GM12875 (cell line): ENCODE data around the gene EARS2.

Experiments used
- H3K4me3 ChIP-seq: one replicate; pipeline ENCODE4 v1.5.1; 2011; ENCODE audit warnings: low read depth, low read length, control low read depth
- TF ChIP-seq, protein P1 (sequence below): IDR thresholded peaks from 2 replicates; pipeline ENCODE4 v1.5.1; 2011; ENCODE audit warnings: low read depth, mild to moderate bottlenecking, control low read depth, inconsistent platforms, low read length, moderate library complexity, borderline replicate concordance; ENCODE audit not compliant: insufficient read depth

EARS2 gene

DNA sequence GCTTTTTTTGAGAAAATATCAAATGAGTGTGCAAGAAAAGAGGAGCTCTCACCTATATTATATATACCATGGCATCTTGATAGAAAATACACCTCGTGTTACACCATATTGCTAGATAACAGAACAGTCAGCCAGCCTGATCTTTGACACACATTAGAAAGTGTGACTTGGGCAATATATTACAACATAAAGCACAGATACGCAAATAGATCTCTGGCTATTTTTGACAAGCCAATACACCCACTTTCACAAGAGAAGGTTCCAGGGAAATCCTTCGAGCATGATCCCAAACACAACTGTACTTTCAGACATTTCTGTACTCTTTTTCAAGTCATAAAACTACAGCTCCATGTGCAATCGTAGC is 56.3 kb downstream of the EARS2 start:
- TF ChIP-seq, protein P1, sequence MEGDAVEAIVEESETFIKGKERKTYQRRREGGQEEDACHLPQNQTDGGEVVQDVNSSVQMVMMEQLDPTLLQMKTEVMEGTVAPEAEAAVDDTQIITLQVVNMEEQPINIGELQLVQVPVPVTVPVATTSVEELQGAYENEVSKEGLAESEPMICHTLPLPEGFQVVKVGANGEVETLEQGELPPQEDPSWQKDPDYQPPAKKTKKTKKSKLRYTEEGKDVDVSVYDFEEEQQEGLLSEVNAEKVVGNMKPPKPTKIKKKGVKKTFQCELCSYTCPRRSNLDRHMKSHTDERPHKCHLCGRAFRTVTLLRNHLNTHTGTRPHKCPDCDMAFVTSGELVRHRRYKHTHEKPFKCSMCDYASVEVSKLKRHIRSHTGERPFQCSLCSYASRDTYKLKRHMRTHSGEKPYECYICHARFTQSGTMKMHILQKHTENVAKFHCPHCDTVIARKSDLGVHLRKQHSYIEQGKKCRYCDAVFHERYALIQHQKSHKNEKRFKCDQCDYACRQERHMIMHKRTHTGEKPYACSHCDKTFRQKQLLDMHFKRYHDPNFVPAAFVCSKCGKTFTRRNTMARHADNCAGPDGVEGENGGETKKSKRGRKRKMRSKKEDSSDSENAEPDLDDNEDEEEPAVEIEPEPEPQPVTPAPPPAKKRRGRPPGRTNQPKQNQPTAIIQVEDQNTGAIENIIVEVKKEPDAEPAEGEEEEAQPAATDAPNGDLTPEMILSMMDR, result no peak
- H3K4me3 ChIP-seq, result no peak overlapping the region

DNA sequence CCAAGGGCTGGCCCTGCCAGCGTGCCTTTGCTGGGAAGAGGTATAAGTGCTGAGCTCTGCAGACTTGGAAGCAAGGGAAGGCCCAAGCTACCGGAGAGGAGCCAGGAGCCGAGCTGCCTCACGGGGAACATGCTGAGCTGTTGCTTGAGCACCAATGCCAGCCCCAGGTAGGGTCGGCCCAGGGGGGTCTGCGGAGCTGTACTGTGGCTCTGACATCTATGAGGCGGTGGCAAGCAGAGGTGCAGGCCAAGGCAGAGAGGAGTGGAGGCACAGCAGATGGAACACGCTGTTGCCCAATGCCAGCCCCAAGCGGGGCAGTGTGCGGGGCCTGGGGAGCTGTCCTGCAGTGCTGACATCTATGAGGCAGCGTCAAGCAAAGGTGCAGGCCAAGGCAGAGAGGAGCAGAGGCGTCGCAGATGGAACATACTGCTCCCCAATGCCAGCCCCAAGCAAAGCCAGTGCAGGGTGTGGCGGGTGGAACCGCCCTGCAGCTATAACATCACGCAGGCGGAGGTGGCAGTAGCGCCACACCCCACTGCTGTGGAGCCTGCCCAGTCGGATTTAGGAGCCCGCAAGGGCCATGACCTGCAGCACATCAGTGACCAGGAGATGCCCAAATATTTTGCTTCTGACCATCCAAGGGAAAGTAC is 56.8 kb downstream of the EARS2 start:
- no peak overlapping the region for H3K4me3 ChIP-seq
- TF ChIP-seq, protein P1, result no peak

DNA sequence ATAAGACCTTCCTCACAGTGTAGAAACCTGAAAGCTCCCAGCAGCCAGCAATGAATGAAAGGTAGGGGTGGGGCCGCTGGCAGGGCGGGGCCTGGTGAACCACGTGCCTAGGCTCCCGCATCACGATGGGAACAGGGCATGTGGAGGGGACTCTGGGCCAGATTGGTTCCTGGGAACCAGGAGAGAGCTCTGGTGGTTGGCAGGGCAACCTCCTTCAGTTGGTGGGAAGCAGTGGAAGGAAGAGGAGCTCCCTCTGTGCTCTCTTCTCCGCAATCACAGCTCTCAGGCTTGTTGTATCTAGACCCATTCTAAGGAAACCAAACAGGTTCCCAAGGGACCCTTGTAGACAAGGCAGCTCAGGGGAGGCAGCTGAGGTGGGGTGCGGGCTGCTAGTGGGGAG is 57.3 kb downstream of the EARS2 start:
- H3K4me3 ChIP-seq, result no peak overlapping the region
- TF ChIP-seq, protein P1, result no peak

DNA sequence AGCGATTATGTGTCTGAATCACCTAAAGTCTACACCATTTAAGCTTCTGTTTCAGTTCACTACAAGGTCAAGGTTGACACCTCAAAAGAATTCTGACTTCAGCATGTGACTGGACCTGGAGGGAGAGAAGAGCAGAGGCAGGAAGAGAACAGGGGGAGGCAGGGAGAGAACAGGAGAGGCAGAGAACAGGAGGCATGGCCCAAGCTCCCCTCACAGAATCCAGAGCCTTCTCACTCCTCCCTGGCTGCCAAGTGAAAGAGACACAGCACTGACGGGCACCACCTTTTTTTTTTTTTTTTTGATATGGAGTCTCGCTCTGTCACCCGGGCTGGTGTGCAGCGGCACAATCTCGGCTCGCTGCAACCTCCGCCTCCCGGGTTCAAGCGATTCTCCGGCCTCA is 58.3 kb downstream of the EARS2 start:
- no peak overlapping the region for H3K4me3 ChIP-seq
- TF ChIP-seq, protein P1, result no peak

DNA sequence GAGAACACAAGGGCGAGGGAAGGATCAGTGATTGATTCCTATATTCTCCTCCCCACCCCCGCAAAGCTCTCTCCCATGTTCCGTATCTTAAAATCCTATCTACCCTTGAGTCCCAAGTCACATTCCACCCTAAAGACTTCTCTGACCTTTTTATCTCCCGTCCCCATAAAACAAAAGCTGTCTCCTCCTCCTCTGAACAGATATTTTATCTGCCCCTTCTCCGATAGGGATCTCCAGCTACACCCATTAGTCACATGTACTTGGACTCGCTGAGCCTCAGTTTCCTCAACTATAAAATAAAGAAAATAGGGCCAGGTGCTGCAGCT is 59.6 kb downstream of the EARS2 start:
- no peak overlapping the region for H3K4me3 ChIP-seq
- TF ChIP-seq, protein P1, result no peak

DNA sequence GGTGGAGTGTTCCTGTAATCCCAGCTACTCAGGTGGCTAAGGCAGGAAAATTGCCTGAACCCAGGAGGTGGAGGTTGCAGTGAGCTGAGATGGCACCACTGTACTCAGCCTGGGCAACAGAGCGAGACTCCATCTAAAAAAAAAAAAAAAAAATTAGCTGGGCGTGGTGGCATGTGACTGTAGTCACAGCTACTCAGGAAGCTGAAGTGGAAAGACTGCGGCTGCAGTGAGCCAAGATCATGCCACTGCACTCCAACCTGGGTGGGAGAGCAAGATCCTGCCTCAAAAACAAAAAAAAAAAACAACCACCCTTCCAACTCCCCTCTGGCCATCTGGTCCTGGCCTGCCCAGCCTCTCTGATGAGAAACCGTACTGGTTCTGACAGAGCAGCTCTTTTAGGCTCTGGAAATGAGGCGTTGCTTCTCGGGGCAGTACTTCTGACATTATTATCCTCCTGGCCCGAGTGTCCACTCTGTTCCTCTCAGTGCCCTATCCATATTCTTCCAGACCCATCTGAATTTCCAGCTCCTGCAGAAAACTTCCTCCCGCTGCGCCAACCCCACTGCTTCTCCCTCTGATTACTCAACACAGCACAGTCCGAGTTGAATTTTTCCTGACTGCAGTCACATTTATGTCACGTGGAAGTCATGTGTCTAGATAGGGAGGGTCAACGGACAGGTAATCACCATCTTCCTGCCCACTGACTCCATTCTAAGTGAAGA is 60.2 kb downstream of the EARS2 start:
- no peak overlapping the region for H3K4me3 ChIP-seq
- TF ChIP-seq, protein P1, result no peak

DNA sequence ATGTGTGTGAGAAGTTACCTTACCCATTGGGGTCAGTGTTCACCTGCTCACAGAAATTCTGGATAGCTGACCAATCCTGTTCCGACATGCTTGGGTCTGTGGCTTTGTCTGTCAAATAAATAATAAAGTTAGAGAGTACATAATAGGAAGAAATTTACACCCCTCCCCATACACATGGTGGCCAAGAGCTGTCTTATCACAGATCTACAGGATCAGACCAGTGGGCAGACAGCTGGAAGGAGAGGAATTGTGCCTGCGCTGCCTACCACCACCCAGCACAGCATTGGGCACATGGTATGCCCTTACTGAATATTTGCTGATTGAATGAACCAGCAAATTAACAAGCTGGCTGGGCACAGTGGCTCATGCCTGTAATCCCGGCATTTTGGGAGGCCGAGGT is 61.5 kb downstream of the EARS2 start:
- TF ChIP-seq, protein P1, result no peak
- no peak overlapping the region for H3K4me3 ChIP-seq
